UCSD-AML1 (cell line): ENCODE measurements around the gene BAAT.
"Not testable (repeated sequence)": the region's sequence is repeated elsewhere in the genome, so short reads cannot be mapped to it uniquely, and the experiment has no call there.

ENCODE experiments used
- DNase-seq: peaks from one replicate; lab custom pipeline; 2025; ENCODE audit not compliant: unreplicated experiment; lab: John Stamatoyannopoulos, UW

The BAAT gene

DNA sequence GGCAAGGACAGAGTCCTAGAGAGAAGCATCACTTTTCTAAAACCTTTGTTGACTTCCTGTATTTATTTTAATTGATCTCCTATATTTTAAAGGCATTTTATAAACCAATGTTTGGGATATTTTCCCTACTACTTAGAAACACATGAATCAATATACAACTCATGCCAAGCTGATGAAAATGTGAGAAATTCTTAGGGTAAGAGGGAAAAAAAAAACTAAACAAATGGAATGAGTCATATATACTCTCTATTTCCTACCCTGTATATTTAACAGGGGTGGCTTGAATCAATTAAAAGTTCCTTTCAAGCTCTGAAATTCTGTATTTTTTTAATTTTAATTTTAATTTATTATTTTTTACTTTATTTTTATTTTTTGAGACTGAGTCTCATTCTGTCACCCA lies 19.6 kb downstream of the BAAT start:
- DNase-seq = no peak

DNA sequence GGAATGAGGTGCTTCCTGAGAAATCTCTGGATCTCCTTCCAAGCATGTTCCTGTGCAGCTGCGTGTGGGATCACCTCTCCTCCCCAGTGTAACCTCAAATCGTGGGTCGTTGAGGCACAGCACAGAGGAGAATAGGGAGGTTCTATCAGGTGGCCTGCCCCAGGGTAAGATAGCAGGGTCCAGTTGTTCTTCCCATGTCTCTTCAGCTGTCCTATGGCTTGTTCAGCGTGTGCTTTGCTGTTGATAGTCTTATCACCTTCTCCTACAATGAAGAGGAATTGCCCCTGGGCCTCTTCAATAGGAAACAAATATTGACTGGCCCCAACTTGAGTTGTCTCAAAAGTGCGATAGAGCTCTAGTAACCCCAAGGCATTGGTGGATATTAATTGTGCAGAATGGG lies 22.4 kb downstream of the BAAT start:
- DNase-seq = no peak

GRCh38 chr9:101360647-101361046 lies 24.2 kb downstream of the BAAT start:
- no peak for DNase-seq

- no peak for DNase-seq
Observed at GRCh38 chr9:101359679-101360078, 25.1 kb downstream of the BAAT start.

- DNase-seq = no peak
Observed at GRCh38 chr9:101356619-101357018, 28.2 kb downstream of the BAAT start.

DNA sequence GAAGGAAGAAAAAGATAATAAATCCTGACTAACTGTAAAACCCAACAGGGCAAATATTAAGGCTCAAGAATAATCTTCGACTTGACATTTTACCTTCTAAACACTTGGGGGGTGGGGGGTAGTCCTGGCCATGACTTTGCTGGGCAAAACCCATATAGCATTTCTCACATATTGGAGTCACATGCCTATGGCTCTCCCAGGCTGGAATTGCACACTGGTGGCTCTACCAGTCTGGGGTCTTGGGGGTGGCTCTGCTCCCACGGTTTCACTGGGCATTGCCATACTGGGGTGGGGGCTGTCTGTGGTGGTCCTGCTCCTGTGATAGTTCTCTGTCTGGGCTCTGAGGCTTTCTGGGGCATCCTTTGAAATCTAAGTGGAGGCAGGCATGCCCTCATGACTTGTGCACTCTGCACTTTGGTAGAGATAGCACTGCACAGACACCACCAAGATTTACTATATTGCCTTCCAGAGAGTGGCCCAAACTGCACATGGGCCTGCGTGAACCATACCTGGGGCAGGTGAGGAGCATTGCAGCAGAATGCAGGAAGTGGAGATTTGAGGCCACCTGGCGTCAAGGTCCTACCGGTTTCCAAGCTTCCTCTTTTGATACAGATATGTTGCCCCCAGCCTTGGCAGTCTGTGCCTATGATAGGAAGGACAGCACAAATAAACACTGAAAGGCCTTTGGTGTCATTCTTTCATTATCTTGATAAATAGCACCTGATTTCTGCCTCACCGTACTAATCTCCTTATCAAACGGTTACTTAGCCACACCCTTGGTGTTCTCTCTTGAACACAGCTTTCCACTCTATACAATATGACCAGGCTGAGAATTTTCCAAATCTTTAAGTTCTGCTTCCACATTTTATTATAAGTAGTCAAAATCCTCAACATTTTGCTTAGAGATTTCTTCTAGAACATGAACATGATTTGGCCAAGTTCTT lies 29.8 kb downstream of the BAAT start:
- DNase-seq = no peak

DNA sequence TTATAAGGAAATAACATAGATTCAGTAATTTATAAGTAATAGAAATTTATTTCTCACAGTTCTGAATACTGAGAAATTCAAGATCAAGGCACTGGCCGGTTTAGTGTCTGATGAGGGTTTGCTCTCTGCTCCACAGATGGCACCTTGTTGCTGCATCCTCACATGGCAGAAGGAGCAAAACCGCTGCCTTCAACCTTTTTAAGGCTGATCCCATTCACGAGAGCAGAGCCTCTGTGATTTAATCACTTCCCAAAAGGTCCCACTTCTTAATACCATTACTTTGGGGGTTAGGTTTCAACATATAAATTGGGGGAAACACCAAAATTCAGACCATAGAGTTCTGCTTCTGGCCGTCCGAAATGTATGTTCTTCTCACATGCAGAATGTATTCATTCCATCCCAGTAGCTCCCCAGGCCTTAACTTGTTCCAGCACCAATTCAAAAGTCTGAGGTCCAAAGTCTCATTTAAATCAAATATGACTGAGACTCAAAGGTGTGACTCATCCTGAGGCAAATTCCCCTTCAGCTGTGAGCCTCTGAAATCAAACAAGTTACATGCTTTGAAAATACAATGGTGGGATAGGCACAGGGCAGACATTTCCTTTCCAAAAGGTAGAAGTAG lies 30.6 kb downstream of the BAAT start:
- DNase-seq = no peak

GRCh38 chr9:101353683-101354082 lies 31.1 kb downstream of the BAAT start:
- DNase-seq = no peak

GRCh38 chr9:101352892-101353463 lies 31.8 kb downstream of the BAAT start:
- no peak for DNase-seq

DNA sequence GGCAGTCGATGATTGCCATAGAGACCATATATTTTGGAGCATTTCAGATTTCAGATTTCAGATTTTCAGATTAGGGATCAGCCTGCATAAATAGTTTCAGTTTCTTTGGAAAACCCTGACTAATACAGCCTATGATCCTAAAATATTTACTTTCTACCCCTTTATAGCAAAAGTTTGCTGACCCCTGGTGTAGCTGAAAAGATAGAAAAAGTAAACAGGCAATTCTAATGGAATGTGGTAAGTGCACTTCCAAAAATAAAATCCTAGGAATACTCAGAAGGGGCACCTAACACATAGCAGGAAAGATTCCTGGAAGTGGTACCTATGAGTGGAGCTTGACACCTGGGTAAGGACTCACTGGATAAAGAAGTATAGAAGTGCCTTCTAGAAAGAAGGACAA lies 34.5 kb downstream of the BAAT start:
- no peak for DNase-seq

- no peak for DNase-seq
Observed at GRCh38 chr9:101342595-101342994, 42.2 kb downstream of the BAAT start.

- no peak for DNase-seq
Observed at GRCh38 chr9:101341958-101342357, 42.8 kb downstream of the BAAT start.

- DNase-seq = no peak
Observed at GRCh38 chr9:101337237-101337636, 47.6 kb downstream of the BAAT start.

- no peak for DNase-seq
Observed at GRCh38 chr9:101336091-101336490, 48.7 kb downstream of the BAAT start.

DNA sequence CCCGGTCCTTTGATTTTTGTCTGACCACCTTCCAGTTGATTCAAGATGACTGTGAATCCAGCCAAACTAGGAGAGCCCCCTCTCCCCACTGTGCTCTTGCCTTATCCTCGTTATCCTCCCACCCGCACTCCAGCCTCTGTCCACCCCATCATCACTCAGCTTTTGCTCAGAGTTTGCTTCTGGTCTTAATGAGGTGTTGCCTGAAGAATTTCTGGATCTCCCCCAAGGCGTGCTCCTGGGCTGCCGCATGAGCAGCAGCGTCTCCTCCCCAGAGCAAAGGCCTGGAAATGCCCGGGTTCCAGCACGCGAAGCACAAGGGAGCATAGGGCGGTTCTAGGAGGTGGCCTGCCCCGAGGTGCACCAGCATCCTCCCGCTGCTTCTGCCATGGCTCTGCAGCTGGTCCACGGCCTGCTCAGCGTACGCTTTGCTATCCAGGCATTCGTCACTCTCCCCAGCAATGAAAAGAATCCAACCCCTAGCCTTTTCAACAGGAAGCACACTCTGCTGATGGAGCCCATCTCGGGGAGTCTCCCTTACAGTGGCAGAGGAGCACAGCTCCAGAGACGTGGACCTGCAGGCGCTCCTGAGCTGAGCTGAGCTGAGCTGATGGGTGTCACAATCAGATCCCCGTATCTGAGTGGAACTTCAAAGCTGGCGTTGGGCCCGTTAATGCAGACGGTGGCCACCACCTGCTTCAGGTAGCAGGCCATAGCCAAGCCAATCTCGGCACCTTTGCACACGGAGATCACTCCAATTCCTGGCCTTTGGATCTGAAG lies 50.7 kb downstream of the BAAT start:
- no peak for DNase-seq

DNA sequence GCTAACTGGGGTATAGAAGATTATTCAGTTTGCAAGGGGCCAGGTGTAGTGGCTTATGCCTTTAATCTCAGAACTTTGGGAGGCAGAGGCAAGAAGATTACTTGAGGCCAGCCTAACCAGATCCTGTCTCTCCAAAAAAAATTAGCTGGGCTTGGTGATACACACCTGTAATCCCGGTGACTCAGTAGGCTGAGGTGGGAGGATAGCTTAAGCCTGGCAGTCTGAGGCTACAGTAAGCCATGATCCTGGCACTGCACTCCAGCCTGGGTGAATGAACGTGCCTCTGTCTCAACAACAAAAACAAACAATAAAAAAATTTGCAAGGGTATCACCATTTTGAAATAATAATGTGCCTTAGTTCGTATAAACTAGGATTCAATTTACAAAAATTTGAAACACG lies 51.3 kb downstream of the BAAT start:
- no peak for DNase-seq

DNA sequence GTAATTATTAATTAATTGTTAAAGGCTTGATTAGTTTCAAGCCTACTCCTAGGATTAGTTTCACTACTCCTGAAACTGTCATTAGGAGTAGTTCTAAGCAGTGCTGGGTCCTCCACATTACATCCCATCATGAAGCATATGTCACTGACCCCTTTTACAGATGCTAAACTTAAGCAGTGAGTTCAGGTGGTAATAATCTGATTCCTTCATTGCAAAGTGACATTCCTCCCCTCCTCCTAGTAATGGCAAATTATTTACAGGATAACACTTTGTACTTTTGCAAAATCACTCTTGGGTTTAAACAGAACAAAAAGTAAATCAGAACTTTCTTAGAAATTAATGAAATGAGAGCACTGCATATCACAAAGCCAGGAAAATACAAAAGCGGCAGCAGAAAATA lies 52.4 kb downstream of the BAAT start:
- DNase-seq = no peak

DNA sequence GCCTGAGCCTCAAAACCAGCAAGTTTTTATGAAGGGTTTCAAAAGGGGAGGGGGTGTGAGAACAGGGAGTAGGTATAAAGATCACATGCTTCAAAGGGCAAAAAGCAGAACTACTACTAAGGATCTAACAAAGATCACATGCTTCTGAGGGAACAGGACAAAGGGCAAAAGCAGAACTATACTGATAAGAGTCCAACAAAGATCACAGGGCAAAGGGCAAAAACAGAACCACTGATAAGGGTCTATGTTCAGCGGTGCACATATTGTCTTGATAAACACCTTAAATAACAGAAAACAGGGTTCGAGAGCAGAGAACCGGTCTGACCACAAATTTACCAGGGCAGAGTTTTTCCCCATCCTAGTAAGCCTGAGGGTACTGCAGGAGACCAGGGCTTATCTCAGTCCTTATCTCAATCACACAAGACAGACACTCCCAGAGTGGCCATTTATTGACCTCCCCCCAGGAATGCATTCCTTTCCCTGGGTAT lies 57.3 kb downstream of the BAAT start:
- not testable (repeated sequence) for DNase-seq

DNA sequence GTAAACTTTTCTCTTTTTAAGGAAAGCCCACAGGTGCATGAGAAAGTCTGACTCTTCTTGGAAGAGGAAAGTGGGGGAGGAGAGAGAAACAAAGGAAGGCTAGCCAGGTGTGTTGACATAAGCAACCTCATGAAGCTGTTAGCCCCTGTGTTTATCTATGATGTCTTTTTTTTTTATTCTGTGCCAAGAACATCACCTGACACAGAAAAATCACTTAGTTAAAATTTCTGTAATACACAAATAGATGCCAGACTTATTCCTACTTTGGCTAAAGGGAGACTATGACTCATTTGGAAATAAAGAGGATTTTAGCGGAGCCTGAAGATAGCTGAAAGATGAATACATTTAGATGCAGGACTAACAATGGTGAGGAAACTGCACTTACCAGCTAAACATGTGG lies 58.3 kb downstream of the BAAT start:
- DNase-seq = no peak

DNA sequence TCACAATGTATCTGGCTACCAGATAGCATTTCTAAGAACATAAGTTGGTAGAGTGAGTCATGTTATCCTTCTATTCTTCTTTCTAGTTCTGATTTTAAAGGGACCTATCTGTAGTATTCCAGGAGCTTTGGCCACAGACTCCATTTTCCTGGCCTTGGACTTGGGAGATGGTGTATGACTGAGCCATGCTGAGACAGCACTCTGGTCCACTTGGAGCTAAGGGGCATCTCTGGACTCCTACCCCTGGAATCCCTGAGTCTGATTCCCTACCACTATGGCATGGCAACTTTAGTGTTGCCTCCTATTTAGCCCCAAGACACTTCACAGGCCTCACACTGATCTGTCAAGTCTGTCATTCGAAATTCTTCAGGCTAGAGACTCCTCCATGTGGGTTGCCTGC lies 58.8 kb downstream of the BAAT start:
- DNase-seq = no peak

DNA sequence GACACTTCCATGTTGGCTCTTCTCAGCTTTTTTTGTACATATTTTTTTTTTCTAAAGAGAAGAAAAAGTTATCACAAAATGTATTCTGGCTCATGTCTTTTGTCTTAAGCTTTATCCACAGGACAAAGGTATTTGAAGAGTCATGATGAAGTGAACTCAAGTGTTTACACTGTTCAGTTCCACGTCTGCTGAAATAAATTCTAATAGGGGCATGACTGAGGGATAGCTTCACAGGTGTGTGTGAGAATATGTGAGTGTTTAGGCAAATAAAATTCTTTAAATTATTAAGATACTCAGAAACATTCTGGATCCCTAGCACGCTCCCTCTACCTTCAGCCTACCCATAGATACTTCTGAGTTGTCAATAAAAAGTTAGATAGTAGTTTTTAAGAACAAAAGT lies 59.8 kb downstream of the BAAT start:
- DNase-seq = no peak
